Measurements from ENCODE around the gene ASAH2. TPM values are rescaled to one million over a fixed set of nuclear protein-coding genes. Genes with fewer than 3 reads are reported as not detected.

ASAH2 gene
- total and polyA plus RNA-seq, 2 experiments from 2014 or later, result 3.8 to 7.9 TPM

DNA sequence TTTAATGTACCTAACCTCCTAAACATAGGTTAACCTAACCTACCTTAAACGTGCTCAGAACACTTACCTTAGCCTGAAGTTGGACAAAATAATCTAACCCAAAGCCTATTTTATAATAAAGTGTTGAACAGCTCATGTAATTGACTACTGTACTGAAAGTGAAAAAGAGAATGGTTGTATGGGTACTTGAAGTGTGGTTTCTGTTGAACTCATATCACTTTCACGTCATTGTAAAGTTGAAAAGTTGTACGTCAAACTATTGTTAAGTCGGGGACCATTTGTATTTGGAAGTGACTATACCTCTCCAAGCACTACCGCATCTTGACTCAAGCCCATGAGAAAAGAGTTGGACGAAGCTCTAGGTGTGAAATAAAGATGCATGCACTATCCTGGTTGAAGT is 37.9 kb upstream of the ASAH2 start:
- Histone ChIP-seq H3K4me3 (no peak overlapping the region), H3K27me3 (no peaks in the 10 kb centered on the region), H4K20me1 (ENCODE audit: insufficient read depth, poor library complexity, severe bottlenecking) (no peaks in the 10 kb centered on the region), H3K36me3 (replicated peaks; ENCODE audit: insufficient read depth, low read depth) (no peaks in the 10 kb centered on the region), H3K79me2 (no peaks in the 10 kb centered on the region), H2AFZ (no peak overlapping the region), H3K27ac (no peak overlapping the region), H3K9me3 (ENCODE audit: low read depth) (no peaks in the 10 kb centered on the region), H3K4me2 (no peak overlapping the region), H3K4me1 (ENCODE audit: insufficient read depth) (no peaks in the 10 kb centered on the region), H3K9me2 (replicated peaks; ENCODE audit: insufficient read depth) (no peaks in the 10 kb centered on the region)
- DNase-seq (ENCODE audit: low spot score), result no peak
- TF ChIP-seq EZH2phosphoT487 (IDR thresholded peaks at IDR 0.05; ENCODE audit: low read depth, severe bottlenecking, unreplicated experiment) (no peak), EZH2 (IDR thresholded peaks at IDR 0.05; ENCODE audit: borderline replicate concordance) (no peak)
- TF ChIP-seq, protein P1, sequence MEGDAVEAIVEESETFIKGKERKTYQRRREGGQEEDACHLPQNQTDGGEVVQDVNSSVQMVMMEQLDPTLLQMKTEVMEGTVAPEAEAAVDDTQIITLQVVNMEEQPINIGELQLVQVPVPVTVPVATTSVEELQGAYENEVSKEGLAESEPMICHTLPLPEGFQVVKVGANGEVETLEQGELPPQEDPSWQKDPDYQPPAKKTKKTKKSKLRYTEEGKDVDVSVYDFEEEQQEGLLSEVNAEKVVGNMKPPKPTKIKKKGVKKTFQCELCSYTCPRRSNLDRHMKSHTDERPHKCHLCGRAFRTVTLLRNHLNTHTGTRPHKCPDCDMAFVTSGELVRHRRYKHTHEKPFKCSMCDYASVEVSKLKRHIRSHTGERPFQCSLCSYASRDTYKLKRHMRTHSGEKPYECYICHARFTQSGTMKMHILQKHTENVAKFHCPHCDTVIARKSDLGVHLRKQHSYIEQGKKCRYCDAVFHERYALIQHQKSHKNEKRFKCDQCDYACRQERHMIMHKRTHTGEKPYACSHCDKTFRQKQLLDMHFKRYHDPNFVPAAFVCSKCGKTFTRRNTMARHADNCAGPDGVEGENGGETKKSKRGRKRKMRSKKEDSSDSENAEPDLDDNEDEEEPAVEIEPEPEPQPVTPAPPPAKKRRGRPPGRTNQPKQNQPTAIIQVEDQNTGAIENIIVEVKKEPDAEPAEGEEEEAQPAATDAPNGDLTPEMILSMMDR (IDR thresholded peaks at IDR 0.05; ENCODE audit: poor library complexity), result no peak
- 88% methylated on average over 6 of the region's 6 CpGs for WGBS (ENCODE audit: low lambda C conversion rate, missing lambda C conversion rate)

DNA sequence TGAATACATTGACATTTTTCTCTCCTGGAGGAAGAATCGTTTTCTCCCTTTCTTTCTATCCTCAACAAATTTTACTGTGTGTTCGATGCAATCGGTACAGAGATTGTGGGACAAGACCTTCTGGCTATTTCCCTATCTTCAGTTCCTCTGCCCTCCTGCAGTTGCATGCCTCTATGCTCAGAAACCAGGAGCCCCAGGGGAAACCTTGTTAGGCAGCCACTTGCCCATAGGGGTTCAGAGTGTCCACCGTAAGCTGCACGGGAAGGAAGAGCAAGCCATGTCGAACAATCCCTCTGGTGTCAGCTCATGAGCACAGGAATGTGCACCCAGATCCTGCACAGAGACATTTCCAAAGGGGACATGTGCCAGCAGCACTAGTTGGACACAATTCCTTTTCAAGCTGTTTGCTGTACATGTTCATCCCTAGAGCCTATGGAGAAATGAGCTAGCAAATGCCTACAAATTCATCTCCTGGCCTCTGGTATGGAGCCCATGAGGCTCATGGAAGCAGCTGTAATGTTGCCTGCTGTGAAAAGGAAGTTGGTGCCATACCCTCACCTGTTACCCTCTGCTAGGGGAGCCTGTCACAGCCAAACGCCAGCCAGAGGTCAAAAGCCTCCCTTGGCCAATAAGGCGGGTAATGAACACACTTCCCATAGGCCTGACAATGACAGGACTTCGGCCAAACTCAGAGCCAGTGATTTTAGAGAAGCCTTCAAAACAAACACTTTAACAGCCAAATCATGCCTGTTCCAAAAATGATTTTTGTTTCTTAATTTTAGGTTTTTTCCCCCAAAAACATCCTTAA is 35.9 kb upstream of the ASAH2 start:
- Histone ChIP-seq H4K20me1 (ENCODE audit: insufficient read depth, poor library complexity, severe bottlenecking) (no peaks in the 10 kb centered on the region), H3K27ac (no peak overlapping the region), H2AFZ (no peak overlapping the region), H3K27me3 (no peaks in the 10 kb centered on the region), H3K4me2 (no peak overlapping the region), H3K4me3 (no peak overlapping the region), H3K9me3 (ENCODE audit: low read depth) (no peaks in the 10 kb centered on the region), H3K9me2 (replicated peaks; ENCODE audit: insufficient read depth) (no peaks in the 10 kb centered on the region), H3K4me1 (ENCODE audit: insufficient read depth) (no peaks in the 10 kb centered on the region), H3K79me2 (no peaks in the 10 kb centered on the region), H3K36me3 (replicated peaks; ENCODE audit: insufficient read depth, low read depth) (no peaks in the 10 kb centered on the region)
- no peak for DNase-seq (ENCODE audit: low spot score)
- TF ChIP-seq EZH2 (IDR thresholded peaks at IDR 0.05; ENCODE audit: borderline replicate concordance) (no peak), EZH2phosphoT487 (IDR thresholded peaks at IDR 0.05; ENCODE audit: low read depth, severe bottlenecking, unreplicated experiment) (no peak)
- TF ChIP-seq, protein P1 (IDR thresholded peaks at IDR 0.05; ENCODE audit: poor library complexity), result no peak
- 86% methylated on average over 9 of the region's 9 CpGs for WGBS (ENCODE audit: low lambda C conversion rate, missing lambda C conversion rate)

DNA sequence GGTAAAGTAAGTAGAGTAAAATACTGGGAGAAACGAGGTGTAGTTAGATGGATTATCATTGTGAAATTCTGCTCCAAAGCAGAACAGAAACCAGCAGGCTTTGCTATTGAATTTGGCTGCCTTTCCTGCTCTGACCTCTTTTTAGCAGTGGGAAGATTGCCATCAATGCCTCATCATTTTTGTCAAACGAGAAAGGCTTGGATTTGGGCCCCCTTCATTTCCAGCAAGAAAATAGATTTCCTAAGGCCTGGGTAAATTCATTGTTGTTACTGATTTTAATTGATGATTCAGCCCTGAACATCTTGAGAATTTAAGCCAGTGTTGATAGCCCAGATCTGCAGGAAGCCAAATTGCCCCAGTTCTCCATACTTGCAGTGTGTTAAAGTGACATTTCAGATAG is 35.2 kb upstream of the ASAH2 start:
- Histone ChIP-seq H3K4me3 (no peak overlapping the region), H3K9me3 (ENCODE audit: low read depth) (no peaks in the 10 kb centered on the region), H3K79me2 (no peaks in the 10 kb centered on the region), H2AFZ (no peak overlapping the region), H4K20me1 (ENCODE audit: insufficient read depth, poor library complexity, severe bottlenecking) (no peaks in the 10 kb centered on the region), H3K4me1 (ENCODE audit: insufficient read depth) (no peaks in the 10 kb centered on the region), H3K36me3 (replicated peaks; ENCODE audit: insufficient read depth, low read depth) (no peaks in the 10 kb centered on the region), H3K27ac (no peak overlapping the region), H3K4me2 (no peak overlapping the region), H3K27me3 (no peaks in the 10 kb centered on the region), H3K9me2 (replicated peaks; ENCODE audit: insufficient read depth) (no peaks in the 10 kb centered on the region)
- 69% methylated on average over 2 of the region's 2 CpGs for WGBS (ENCODE audit: low lambda C conversion rate, missing lambda C conversion rate)
- TF ChIP-seq EZH2phosphoT487 (IDR thresholded peaks at IDR 0.05; ENCODE audit: low read depth, severe bottlenecking, unreplicated experiment) (no peak), EZH2 (IDR thresholded peaks at IDR 0.05; ENCODE audit: borderline replicate concordance) (no peak)
- TF ChIP-seq, protein P1 (IDR thresholded peaks at IDR 0.05; ENCODE audit: poor library complexity), result no peak
- no peak for DNase-seq (ENCODE audit: low spot score)

Data from hepatocyte (in vitro differentiated cells).